Thymus (tissue), 11 donors: ENCODE results near the gene C10orf105. TPM values are rescaled to one million over a fixed set of nuclear protein-coding genes. Genes with fewer than 3 reads are reported as not detected.
A peak's percentile ranks its signal among the peaks of the same experiment; 100 is the strongest.

Experiments used
- DNase-seq, 9 donors: peaks; one replicate each; pipeline ENCODE4 v3.0.0-alpha.2; 2013; ENCODE audit warnings: low spot score in 9 of 9, low read depth in 6 of 9, missing footprints in 1 of 9
- H3K27ac ChIP-seq, 2 donors: one replicate each; pipeline ENCODE4 v1.5.1; 2013; ENCODE audit warnings: control low read depth in 1 of 2, low read depth in 1 of 2, low read length in 1 of 2, mild to moderate bottlenecking in 1 of 2, moderate library complexity in 1 of 2
- H3K27me3 ChIP-seq, 2 donors: one replicate each; pipeline ENCODE4 v1.5.1; 2013; ENCODE audit warnings: low read length in 1 of 2; ENCODE audit not compliant: control insufficient read depth in 2 of 2, insufficient read depth in 1 of 2
- H3K36me3 ChIP-seq, 2 donors: one replicate each; pipeline ENCODE4 v1.5.1; 2013; ENCODE audit warnings: low read length in 1 of 2, mild to moderate bottlenecking in 1 of 2, moderate library complexity in 1 of 2; ENCODE audit not compliant: control insufficient read depth in 2 of 2, insufficient read depth in 2 of 2
- H3K4me1 ChIP-seq, 2 donors: one replicate each; pipeline ENCODE4 v1.5.1; 2013; ENCODE audit warnings: low read length in 2 of 2; ENCODE audit not compliant: control insufficient read depth in 2 of 2, insufficient read depth in 2 of 2
- H3K4me3 ChIP-seq, 2 donors: one replicate each; pipeline ENCODE4 v1.5.1; 2013; ENCODE audit warnings: low read length in 2 of 2, control low read depth in 1 of 2, mild to moderate bottlenecking in 1 of 2
- H3K9me3 ChIP-seq, 2 donors: one replicate each; pipeline ENCODE4 v1.5.1; 2013; ENCODE audit warnings: low read length in 1 of 2, mild to moderate bottlenecking in 1 of 2; ENCODE audit not compliant: control insufficient read depth in 2 of 2, insufficient read depth in 1 of 2
- WGBS: extraction: QIAGEN DNeasy Blood & Tissue Kit; methylation state at CpG from one replicate; pipeline ENCODE4 v1.1.7; 2013; 5-methylcytosine and 5-hydroxymethylcytosine counted together
- polyA plus RNA-seq: library from polyadenylated mRNA; stranded (reverse); fragments of 200-250 nt; gene quantifications from one replicate; pipeline ENCODE4 v1.2.3, GENCODE V29; 2013
- total RNA-seq: library from RNA; stranded (reverse); fragments of 120-200 nt; gene quantifications from one replicate; pipeline ENCODE4 v1.2.4, GENCODE V29; 2013
- donor health status: healthy.

C10orf105 gene
- total and polyA plus RNA-seq, 2 donors, result 0.42 to 0.68 TPM

DNA sequence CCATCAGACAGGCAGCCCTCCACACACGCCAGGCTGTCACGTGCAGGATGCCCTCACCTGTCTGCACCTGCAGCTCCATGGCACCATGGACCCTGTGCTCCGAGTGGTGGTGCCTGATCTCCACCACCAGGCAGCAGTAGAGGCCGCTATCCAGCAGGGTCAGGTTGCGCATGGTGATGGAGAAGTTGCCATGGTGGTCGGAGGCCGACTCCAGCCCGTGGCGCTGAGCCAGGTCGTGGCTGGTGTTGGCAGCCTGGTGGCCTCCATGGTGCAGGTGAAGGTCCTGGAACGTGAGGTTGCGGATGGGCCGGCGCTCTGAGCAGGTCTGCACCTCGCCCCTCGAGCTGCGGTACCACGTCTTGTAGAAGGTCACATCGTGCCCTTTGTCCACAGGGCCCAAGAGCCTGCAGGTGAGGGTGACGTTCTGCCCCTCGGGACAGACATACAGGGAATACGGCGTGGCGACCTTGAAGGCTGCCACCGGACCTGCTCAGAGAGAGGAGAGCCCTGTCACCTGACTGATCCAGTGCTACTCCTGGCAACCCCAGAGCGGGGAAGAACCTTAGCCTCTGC, 42.0 kb upstream of the C10orf105 start:
- Histone ChIP-seq H3K27ac (no peak overlapping the region), H3K4me1 (peaks cover 20 to 56% of the 10 kb centered on the region in 2 donors), H3K9me3 (no peaks in the 10 kb centered on the region), H3K36me3 (peaks cover 7 to 11% of the 10 kb centered on the region in 2 donors), H3K27me3 (no peaks in the 10 kb centered on the region), H3K4me3 (no peak overlapping the region)
- DNase-seq, result no peak
- 96% methylated on average over 26 of the region's 26 CpGs for WGBS

DNA sequence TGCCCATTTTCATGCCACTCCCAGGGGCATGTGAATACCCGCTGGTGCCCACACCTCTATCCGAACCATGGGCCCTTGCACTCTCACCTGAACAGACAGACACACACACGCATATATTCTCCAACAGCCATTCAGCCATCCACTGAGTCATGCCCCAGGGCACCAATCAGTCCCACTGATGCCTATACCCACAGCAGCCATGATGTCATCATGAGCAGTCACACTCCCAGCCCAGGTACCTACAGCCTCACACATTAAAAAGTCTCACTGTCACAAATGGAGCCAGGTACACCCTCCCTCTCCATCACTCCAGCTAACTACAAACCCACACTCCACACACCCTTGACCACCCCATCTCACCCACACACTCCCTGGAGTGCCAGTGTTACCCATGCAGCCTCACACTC, 41.5 kb upstream of the C10orf105 start:
- WGBS, result 98% methylated on average over 3 of the region's 3 CpGs
- peaks cover 4 to 11% of the 10 kb centered on the region in 2 donors for H3K36me3 ChIP-seq
- H3K9me3 ChIP-seq, result no peaks in the 10 kb centered on the region
- H3K27me3 ChIP-seq, result no peaks in the 10 kb centered on the region
- peaks cover 26 to 56% of the 10 kb centered on the region in 2 donors for H3K4me1 ChIP-seq
- H3K4me3 ChIP-seq, result no peak overlapping the region
- H3K27ac ChIP-seq, result no peak overlapping the region
- no peak for DNase-seq

DNA sequence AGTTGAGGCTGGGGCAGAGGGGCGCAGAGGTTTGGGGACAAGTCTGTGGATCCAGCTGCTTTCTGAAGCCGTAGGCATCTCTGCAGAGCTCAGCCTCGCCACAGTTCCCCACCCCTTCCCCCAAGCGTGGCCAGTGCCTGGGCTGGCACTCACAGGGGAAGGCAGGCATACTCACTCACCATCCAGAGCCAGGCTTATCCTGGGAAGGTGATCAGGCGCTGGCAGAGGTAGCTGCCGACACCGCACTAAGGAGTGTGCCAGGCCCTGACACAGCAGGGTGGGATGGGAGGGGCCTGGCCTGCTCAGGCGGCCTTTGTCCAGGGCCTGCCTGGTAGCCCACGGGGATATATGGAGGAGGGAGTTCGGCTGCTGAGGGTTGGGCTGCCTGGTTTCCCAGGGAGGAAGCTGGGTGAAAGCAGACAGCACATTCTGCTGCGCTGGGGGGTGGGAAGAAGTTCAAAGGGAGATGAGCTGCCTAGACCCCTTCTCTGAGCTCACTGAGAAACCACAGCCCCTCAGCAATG, 37.9 kb upstream of the C10orf105 start:
- Histone ChIP-seq H3K4me1 (peaks cover 61 to 80% of the 10 kb centered on the region in 2 donors), H3K4me3 (peak overlapping the region; percentile 12 to 33), H3K27me3 (no peaks in the 10 kb centered on the region), H3K36me3 (peaks cover 8 to 18% of the 10 kb centered on the region in 2 donors), H3K27ac (peak overlapping the region; percentile 84 to 96), H3K9me3 (no peaks in the 10 kb centered on the region)
- 14% methylated on average over 11 of the region's 11 CpGs for WGBS
- peak in 4 of 9 donors; percentile 56 to 82 (median 66) for DNase-seq

DNA sequence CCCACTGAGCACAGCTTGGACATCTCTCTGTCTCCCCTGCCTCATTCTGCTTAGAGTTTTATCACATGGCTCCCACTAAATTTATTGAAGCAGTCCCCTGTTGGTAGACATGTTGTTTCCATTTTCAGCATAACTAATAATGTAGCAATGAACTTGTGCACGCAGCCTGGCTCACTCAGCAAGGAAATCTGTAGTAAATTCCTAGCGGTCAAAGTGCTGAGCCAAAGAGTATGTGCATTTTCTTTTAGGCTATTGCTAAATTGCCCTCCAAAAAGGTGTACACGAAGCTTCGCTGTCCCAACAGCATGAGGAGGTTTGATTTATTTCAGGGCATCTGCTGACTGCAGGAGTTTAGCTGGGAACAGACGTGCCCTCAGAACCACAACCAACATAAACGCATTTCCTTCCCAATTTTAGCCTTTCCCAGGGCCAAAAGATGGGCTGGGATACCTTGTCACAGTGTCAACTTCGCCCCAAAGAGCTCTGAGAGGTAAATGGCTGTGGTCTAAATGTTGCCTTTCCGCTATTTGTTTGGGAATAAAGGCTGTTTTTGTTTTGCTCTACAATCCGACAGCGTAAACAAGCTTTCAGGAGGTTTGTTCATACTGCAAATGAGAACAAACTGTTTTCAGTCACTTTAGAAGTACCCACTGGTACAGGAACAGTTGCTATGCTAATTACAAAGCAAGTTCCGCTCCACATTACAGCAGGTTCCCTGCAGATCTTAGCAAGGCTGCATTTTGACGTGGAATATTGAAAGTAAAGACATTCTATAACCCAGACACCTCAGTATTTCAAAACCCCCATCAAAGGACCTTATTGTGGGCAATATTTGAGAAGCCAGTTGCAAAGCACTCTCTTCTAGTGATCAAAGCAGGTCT, 37.0 kb upstream of the C10orf105 start:
- Histone ChIP-seq H3K4me1 (peaks cover 68 to 89% of the 10 kb centered on the region in 2 donors), H3K36me3 (peaks cover 11 to 20% of the 10 kb centered on the region in 2 donors), H3K9me3 (no peaks in the 10 kb centered on the region), H3K27ac (peak overlapping the region; percentile 84 to 96), H3K27me3 (no peaks in the 10 kb centered on the region), H3K4me3 (peak overlapping the region; percentile 12 to 33)
- 14% methylated on average over 12 of the region's 12 CpGs for WGBS
- DNase-seq, result peak in 1 of 9 donors; percentile 76

DNA sequence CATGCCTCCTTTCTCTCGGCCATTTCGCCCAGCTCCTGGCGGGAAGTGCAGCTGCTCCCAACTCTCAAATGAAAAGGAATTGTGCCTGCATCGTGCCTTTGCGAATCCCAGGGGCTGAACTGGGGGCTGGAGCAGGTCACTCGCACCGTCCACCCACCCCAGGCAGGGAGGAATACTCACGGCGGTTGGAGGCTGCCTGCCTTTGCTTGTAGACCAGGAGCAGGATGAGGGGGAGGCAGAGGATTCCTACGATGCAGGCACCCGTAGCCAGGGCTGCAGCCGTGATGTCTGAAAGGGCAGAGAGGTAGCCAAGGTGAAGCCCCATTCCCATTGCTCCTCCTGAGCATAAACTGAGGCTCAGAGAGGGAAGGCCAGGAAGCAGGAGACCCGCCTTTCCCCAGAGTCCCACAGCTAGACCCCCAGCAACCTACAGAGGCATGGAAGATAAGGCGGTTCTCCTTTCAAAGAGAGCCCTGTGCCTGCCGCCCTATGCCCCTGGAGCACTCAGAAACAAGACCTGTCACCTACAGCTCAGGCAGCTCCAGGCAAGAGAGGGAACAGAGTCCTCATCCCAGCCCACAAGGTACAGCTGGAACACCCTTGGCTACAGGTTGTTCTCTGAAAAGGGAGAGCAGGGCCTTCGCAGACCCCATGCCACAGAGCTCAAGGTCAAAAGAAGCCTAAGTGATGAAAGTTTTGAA, 35.8 kb upstream of the C10orf105 start:
- Histone ChIP-seq H3K27me3 (no peaks in the 10 kb centered on the region), H3K27ac (peak overlapping the region; percentile 21 to 52), H3K4me3 (no peak overlapping the region), H3K36me3 (peaks cover 13 to 21% of the 10 kb centered on the region in 2 donors), H3K4me1 (peaks cover 71 to 92% of the 10 kb centered on the region in 2 donors), H3K9me3 (no peaks in the 10 kb centered on the region)
- 93% methylated on average over 16 of the region's 16 CpGs for WGBS
- DNase-seq, result no peak

DNA sequence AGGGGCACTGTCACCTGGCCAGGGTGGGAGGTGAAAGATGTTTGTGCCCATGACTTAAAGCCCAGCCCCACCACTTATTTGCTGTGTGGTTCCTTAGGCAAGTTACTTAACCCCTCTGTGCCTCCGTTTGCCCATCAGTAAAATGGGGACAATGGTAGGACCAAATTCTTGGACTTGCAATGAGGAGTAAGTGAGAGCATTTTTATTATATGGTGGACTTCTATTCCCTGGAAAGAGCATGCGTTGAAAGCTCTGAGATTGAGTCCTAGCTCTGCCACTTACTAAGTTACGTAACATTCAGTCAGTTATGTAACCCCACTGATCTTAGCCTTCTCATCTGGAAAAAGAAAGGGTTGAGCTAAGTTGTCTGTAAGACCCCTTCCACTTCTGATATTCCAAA, 35.0 kb upstream of the C10orf105 start:
- no peaks in the 10 kb centered on the region for H3K27me3 ChIP-seq
- no peak overlapping the region for H3K4me3 ChIP-seq
- H3K4me1 ChIP-seq, result peaks cover 78 to 99% of the 10 kb centered on the region in 2 donors
- peaks cover 0 to under 1% of the 10 kb centered on the region in 2 donors for H3K9me3 ChIP-seq
- H3K36me3 ChIP-seq, result peaks cover 12 to 24% of the 10 kb centered on the region in 2 donors
- DNase-seq, result no peak
- no peak overlapping the region for H3K27ac ChIP-seq
- WGBS, result 95% methylated on average over 3 of the region's 3 CpGs

DNA sequence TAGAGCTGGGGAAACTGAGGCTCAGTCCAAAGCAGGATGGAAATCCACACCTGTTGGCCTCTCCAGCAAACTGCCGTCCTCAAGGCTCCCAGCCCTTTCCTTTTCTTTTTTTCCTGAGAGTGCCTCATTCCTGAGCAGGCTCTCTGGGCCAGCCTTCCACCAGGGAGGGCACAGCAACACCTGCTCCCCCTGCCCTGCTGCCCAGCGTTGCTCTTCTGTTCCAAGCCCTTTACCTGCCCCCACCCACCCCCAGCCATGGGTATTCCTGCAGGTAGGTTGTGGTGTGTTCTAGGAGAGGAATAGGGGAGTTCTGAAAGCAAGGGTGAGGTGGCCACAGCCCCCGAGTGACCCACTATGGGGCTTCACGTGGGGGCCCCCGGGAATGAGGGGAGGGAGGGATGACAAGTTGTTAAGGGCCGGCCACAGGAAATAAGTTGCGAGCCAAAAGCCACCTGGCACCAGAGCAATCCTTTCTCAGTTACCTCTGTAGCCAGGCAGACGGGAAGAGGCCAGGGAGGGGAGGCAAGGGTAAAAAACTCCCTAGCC, 34.5 kb upstream of the C10orf105 start:
- Histone ChIP-seq H3K4me3 (no peak overlapping the region), H3K27me3 (no peaks in the 10 kb centered on the region), H3K4me1 (peaks cover 84 to 100% of the 10 kb centered on the region in 2 donors), H3K27ac (peak overlapping the region in 1 of 2 donors; percentile 46), H3K9me3 (peaks cover 0 to 3% of the 10 kb centered on the region in 2 donors), H3K36me3 (peaks cover 12 to 24% of the 10 kb centered on the region in 2 donors)
- WGBS, result 36% methylated on average over 8 of the region's 8 CpGs
- DNase-seq, result no peak

DNA sequence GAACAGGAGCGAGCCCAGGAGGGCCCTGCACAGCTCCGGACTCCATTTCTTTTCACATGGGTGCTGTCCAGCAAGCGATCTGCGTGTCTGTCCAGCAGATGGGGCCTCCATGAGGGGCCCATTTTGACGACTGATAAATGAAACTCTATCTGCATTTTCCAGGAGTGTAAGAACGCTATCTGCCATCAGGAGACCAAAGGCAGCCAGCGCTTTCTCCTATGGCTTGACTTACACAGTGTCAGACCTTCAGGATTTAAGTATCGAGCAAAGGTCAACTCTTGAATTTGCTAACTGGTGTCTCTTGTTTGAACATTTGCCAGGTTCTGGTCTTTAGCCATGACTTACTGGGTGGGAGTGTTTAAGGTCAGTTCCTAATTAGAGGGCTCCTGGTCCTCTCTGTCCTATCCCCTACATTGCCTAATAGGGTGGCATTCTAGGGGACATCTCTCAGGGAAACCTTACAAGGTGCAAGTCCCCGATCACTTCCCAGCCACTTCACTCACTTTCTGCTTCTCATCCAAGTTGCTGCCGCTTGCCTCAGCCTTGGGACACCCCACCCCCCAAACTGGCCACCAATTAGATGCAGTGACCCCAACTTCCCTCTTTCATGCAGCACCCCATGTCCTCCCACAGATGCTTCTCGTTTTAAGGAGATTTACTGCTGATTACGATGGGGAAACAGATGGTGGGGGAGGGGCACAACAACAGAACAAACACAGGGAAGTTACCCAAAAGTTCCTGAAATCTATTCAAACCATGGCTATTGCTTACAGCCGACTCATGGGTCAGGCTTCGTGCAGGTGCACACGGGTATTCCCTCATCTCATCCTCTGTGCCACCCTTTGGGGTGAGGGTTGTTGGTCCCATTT, 33.7 kb upstream of the C10orf105 start:
- Histone ChIP-seq H3K9me3 (peaks cover 0 to 3% of the 10 kb centered on the region in 2 donors), H3K36me3 (peaks cover 12 to 21% of the 10 kb centered on the region in 2 donors), H3K4me3 (no peak overlapping the region), H3K4me1 (peaks cover 85 to 100% of the 10 kb centered on the region in 2 donors), H3K27ac (peak overlapping the region in 1 of 2 donors; percentile 26), H3K27me3 (no peaks in the 10 kb centered on the region)
- no peak for DNase-seq
- WGBS, result 64% methylated on average over 15 of the region's 15 CpGs
